HepG2 (cell line): Measurements from ENCODE around the gene HSPA1L. TPM values are rescaled to one million over a fixed set of nuclear protein-coding genes. Genes with fewer than 3 reads are reported as not detected.
A peak's percentile ranks its signal among the peaks of the same experiment; 100 is the strongest.
"Not testable (repeated sequence)": the region's sequence is repeated elsewhere in the genome, so short reads cannot be mapped to it uniquely, and the experiment has no call there.

Experiments used
- ATAC-seq: fragments of 200-7000 bp; cut with Tn5 transposase; 3 replicates; pipeline ENCODE4 v1.9.1; 2020; ENCODE audit warnings: mild to moderate bottlenecking, moderate library complexity
- BruUV-seq: library from RNA; stranded (reverse); fragments of 400-500 nt; replicated peaks from 2 replicates; lab custom pipeline; 2021; lab: Mats Ljungman, UMichigan
- CTCF ChIA-PET: fragments of 300-600 bp; formaldehyde crosslinking; extraction: SDS; loops from one replicate; lab custom pipeline; 2021; ENCODE audit warnings: low total read pairs, inconsistent platforms, low intra/inter-chr PET ratio; lab: Yijun Ruan, JAX
- POLR2A ChIA-PET: fragments of 350-600 bp; sonication (Branson Sonifier 250); formaldehyde crosslinking; loops from one replicate; lab custom pipeline; 2020; ENCODE audit warnings: antibody characterized with exemption, inconsistent platforms; lab: Yijun Ruan, JAX
- DNase-seq: peaks from one replicate; pipeline ENCODE4 v3.0.0-alpha.2; 2015; ENCODE audit warnings: low spot score
- FAIRE-seq: peaks from 3 replicates; lab custom pipeline; 2011; peaks lifted over from hg19 to GRCh38; lab: Jason Lieb, UNC
- H2AFZ ChIP-seq: one replicate; pipeline ENCODE4 v1.6.1; 2011; ENCODE audit warnings: low read length, inconsistent platforms
- H3K27ac ChIP-seq: fragments of 300-600 bp; 3 replicates; pipeline ENCODE4 v1.8.0; 2011; ENCODE audit warnings: mixed run types, mild to moderate bottlenecking, mixed read lengths, low read length, inconsistent platforms; ENCODE audit not compliant: insufficient read depth; ENCODE audit errors: extremely low read length
- H3K27me3 ChIP-seq, 2 experiments: fragments of 200-600 bp in 1 of 2; 2 replicates in 1 of 2; 3 replicates in 1 of 2; pipeline versions ENCODE4 v1.6.0 to v1.8.0; 2011; ENCODE audit warnings: low read length in 2 of 2, mild to moderate bottlenecking in 2 of 2, moderate library complexity in 2 of 2, inconsistent platforms in 1 of 2; ENCODE audit not compliant: insufficient read depth in 2 of 2, control insufficient read depth in 1 of 2
- H3K36me3 ChIP-seq, 2 experiments: fragments of 200-600 bp in 1 of 2; replicated peaks in 1 of 2; 2 replicates in 1 of 2; 3 replicates in 1 of 2; pipeline versions ENCODE4 v1.5.1 to v1.8.0; 2011; ENCODE audit warnings: low read length in 2 of 2, inconsistent platforms in 1 of 2; ENCODE audit not compliant: insufficient read depth in 2 of 2, control insufficient read depth in 1 of 2
- H3K4me1 ChIP-seq: 2 replicates; pipeline ENCODE4 v1.5.1; 2012; ENCODE audit warnings: low read length, inconsistent platforms; ENCODE audit not compliant: insufficient read depth
- H3K4me2 ChIP-seq: 2 replicates; pipeline ENCODE4 v1.6.0; 2011; ENCODE audit warnings: low read depth, low read length, inconsistent platforms
- H3K4me3 ChIP-seq, 3 experiments: fragments of 200-600 bp in 1 of 3; sonication (generic), shearing (Covaris generic) in 1 of 3; replicated peaks in 1 of 3; 2 replicates each; pipeline ENCODE4 v1.5.1; 2011 to 2016; ENCODE audit warnings: low read length in 3 of 3, inconsistent platforms in 2 of 3, low read depth in 2 of 3, mild to moderate bottlenecking in 2 of 3, control low read depth in 1 of 3, mixed read lengths in 1 of 3; ENCODE audit not compliant: insufficient read depth in 1 of 3
- H3K79me2 ChIP-seq: one replicate; pipeline ENCODE4 v1.6.1; 2011; ENCODE audit warnings: low read length, inconsistent platforms; ENCODE audit not compliant: insufficient read depth
- H3K9ac ChIP-seq: 2 replicates; pipeline ENCODE4 v1.6.0; 2011; ENCODE audit warnings: mild to moderate bottlenecking, low read depth, low read length, inconsistent platforms; ENCODE audit not compliant: insufficient read depth
- H3K9me3 ChIP-seq: 2 replicates; pipeline ENCODE4 v1.5.1; 2012; ENCODE audit warnings: mild to moderate bottlenecking, low read length
- H4K20me1 ChIP-seq: 2 replicates; pipeline ENCODE4 v1.6.0; 2011; ENCODE audit warnings: inconsistent platforms, mild to moderate bottlenecking, low read length, moderate library complexity; ENCODE audit not compliant: insufficient read depth
- ELF1 ChIP-seq: sonication (generic); formaldehyde crosslinking; IDR thresholded peaks from 2 replicates; pipeline ENCODE4 v1.4.0; 2020; ENCODE audit warnings: missing genetic modification reagents
- MLLT10 ChIP-seq: sonication (generic); formaldehyde crosslinking; IDR thresholded peaks from 2 replicates; pipeline ENCODE4 v1.4.0; 2020; ENCODE audit warnings: missing genetic modification reagents
- MYNN ChIP-seq: sonication (generic); formaldehyde crosslinking; IDR thresholded peaks from 2 replicates; pipeline ENCODE4 v1.4.0; 2020; ENCODE audit warnings: mild to moderate bottlenecking, low read depth, missing genetic modification reagents
- SNAI1 ChIP-seq: sonication (generic); formaldehyde crosslinking; IDR thresholded peaks from 2 replicates; pipeline ENCODE4 v1.5.0; 2020; ENCODE audit warnings: mild to moderate bottlenecking, missing genetic modification reagents, borderline replicate concordance
- WGBS: methylation state at CpG from one replicate; pipeline ENCODE4 v1.1.6; 2017; ENCODE audit warnings: low lambda C conversion rate; 5-methylcytosine and 5-hydroxymethylcytosine counted together
- in situ Hi-C: cut with HindIII; loops from 2 replicates; pipeline ENCODE4 v1.10.0; 2017; ENCODE audit warnings: low pct_unique_long_range_greater_than_20kb; ENCODE audit not compliant: extremely low pct_ligation_motif_present
- intact Hi-C: fragments of 100-400 bp; cut with micrococcal nuclease; formaldehyde crosslinking; loops from one replicate; pipeline ENCODE4 v1.10.0; 2022; ENCODE audit not compliant: unreplicated experiment
- polyA plus RNA-seq, 8 experiments: library from polyadenylated mRNA; depleted of rRNA in 3 of 8; stranded (reverse) in 7 of 8; unstranded in 1 of 8; fragments of >200 nt; fragmentation: Illumina TruSeq in 4 of 8; extraction: Trizol in 4 of 8; gene quantifications; 2 replicates each; pipeline versions ENCODE4 v1.2.1 to v1.2.3, GENCODE V29; 2011 to 2016; ENCODE audit warnings: low read depth in 4 of 8, missing spikeins in 1 of 8, mixed read lengths in 1 of 8; ENCODE audit not compliant: insufficient read depth in 1 of 8
- total RNA-seq, 5 experiments: library from RNA; depleted of rRNA; stranded (reverse); fragments of >200 nt; fragmentation: Illumina TruSeq; extraction: Trizol; gene quantifications; 2 replicates each; pipeline ENCODE4 v1.2.3, GENCODE V29; 2016; ENCODE audit warnings: low read depth in 1 of 5
- TF ChIP-seq, protein P1 (sequence below): sonication (generic); formaldehyde crosslinking; IDR thresholded peaks from 2 replicates; pipeline ENCODE4 v1.5.1; 2020; ENCODE audit warnings: mild to moderate bottlenecking, moderate library complexity, missing genetic modification reagents

HSPA1L gene
- total and polyA plus RNA-seq, 2 of the 13 experiments (the other 11 are each of a cell fraction or from before 2014, with no cell fraction given), result 0.55 to 1.0 TPM

DNA sequence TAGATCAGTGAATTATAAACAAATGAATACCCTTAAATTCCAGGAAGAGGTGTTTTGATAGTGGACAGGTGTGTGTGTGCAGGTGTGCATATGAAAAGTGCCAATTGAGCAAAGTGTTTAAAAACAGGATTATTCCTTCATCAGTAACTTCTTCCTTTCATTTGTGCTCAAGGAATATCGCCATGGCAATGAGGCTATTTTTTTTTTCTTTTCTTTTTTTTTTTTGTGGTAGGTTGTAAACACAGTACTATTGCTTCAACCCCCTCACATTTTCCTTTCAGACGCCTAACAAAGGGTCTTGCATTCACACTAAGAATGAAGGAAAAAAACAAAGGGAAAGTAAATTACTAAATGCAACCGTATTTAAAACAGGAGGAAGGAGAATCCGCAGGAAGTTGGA lies 10.5 kb upstream of the HSPA1L start (continued):
- TF ChIP-seq, protein P1, sequence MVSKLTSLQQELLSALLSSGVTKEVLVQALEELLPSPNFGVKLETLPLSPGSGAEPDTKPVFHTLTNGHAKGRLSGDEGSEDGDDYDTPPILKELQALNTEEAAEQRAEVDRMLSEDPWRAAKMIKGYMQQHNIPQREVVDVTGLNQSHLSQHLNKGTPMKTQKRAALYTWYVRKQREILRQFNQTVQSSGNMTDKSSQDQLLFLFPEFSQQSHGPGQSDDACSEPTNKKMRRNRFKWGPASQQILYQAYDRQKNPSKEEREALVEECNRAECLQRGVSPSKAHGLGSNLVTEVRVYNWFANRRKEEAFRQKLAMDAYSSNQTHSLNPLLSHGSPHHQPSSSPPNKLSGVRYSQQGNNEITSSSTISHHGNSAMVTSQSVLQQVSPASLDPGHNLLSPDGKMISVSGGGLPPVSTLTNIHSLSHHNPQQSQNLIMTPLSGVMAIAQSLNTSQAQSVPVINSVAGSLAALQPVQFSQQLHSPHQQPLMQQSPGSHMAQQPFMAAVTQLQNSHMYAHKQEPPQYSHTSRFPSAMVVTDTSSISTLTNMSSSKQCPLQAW (CRISPR knock-in tag), result no peak
- TF ChIP-seq MYNN, result no peak
- TF ChIP-seq ELF1 (CRISPR knock-in tag), result no peak
- TF ChIP-seq MLLT10 (CRISPR knock-in tag), result no peak
- no peak for TF ChIP-seq SNAI1 (CRISPR knock-in tag)
- TF ChIP-seq, all 625 proteins: peak for 0

DNA sequence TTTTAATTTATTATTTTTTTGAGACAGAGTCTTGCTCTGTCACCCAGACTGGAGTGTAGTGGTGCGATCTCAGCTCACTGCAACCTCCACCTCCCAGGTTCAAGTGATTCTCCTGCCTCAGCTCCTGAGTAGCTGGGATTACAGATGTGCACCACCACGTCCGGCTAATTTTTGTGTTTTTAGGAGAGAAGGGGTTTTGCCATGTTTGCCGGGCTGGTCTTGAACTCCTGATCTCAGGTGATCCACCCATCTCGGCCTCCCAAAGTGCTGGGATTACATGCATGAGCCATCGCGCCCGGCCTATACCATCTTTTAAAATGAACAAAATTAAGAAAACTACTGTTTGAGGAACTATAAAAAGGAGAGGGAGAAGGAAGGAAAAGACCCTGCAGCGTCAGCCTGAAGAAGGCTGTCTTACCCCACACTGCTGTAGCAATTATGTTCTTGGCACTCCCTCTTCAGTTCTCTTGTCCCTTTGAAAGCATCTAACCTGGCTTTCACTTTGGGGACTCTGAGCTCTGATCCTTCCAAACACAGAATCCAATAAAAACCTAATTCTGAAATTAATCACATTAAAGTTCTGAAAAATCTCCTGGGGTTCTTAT lies 8.6 kb upstream of the HSPA1L start:
- in situ Hi-C loops, H2AFZ ChIP-seq, H3K4me2 ChIP-seq, CTCF ChIA-PET, H3K27me3 ChIP-seq, FAIRE-seq, BruUV-seq, H3K4me3 ChIP-seq, H4K20me1 ChIP-seq, ATAC-seq, H3K9me3 ChIP-seq, H3K36me3 ChIP-seq, DNase-seq, H3K9ac ChIP-seq: not testable (repeated sequence)
- Histone ChIP-seq H3K79me2 (peaks cover 15% of the 10 kb centered on the region), H3K27ac (peak overlapping the region; percentile 12), H3K4me1 (peaks cover 58% of the 10 kb centered on the region)
- intact Hi-C loops, result loop anchor here (2.0 kb wide), 1 partner anchor 143 kb away; the partner anchor contains the start of gene LY6G5C
- POLR2A ChIA-PET, result interaction anchor here (0.9 to 6.9 kb wide), 7 partner anchors 8 to 129 kb away, joined by 3 to 66 read pairs (median 14); partner anchors contain the start of genes CLIC1, LSM2, MSH5 and VARS1
- 96% methylated on average over 9 of the region's 9 CpGs for WGBS
